ENCODE measurements around the gene ZNF423.

The ZNF423 gene

DNA sequence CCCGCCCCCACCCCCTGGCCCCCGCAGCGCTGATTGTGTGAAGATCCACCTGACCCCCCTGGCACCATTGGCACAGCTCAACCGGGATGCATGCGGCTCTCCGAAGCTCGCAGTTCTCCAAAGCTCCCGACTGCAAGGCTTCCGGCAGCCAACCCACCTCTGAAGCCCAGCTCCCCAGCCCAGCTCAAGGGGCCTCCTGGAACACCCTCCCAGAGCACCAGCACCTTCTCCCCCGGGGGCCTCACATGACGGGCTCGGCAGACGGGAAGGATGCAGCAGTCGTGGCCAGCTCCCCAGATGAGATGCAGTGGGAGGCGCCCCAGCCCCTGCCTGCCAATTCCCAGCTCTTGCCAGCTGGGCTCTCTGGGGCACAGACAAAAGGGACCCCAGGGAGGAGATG is 215.3 kb downstream of the ZNF423 start:
- no peak for DNase-seq (ENCODE audit: low spot score)

DNA sequence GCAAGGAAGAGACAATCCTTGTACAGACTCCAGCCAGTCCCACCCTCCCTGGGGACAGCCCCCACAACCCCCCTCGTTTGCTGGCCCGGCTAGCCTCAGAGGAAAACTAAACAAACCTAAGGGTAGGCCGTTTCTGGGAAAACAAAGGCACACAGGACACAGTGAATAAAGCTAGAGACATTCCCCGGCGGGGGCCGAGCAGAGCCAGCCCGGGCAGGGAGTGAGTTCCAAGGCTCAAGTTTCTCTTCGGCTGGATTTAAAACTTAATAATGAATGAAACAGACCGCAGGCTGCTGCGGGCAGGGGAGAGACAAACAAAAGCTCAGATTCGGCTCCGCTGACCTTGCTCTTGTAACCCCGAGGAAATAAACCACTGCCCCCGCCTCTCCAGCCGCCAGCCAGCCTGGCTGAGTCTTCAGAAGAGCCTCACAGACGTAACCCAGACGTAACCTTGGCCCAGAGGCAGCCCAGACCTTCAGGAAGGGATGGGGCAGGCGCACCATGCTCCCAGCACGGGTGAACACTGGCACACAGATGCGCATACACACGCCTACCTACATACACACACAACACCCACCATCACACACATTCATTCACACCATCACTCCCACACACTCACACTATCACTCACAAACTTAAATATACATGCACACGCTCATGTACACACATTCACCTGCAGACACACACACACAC is 216.0 kb downstream of the ZNF423 start:
- DNase-seq (ENCODE audit: low spot score), result no peak

DNA sequence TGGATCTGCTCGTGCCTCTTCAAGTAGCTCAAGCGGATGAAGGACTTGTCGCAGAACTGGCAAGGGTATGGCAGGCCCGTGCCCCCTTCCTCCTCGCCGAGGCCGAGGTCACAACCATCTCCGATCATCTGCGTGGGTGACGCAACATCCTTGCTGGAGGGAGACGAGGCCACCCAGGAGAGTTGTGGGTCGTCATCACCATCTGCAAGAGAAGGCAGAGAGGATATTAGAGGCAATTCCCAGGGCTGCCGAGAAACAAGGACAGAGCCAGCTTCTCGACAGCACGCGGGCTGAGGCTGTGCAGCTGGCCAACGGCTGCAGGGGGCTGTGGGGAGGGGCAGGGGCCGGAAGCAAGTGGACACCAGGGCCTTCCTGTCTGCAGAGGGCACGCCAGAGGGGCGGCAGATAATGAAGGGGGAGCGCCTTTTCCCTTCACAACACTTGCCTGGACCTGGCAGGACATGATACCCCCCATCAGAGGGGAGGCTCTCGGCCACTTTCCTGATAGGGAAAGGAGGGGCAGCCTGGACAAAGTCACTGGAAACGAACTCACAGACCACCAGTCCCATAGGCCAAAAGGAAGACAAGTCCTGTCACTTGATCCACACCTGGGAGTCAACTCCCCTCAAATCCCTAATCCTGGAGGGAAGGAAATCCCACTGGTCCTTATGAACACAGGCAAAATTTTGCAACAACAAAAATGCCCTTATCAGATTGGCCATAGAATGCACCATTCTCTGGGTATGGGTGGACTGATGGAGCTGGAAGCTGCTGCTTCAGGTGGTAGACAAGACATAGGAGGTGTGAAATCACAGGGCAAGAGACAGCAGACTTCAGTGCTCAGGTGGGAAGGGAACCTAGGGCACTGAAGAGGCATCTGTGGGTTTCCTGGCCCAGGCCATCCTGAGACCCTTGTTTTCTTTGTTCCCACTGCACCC is 217.0 kb downstream of the ZNF423 start:
- no peak for DNase-seq (ENCODE audit: low spot score)

DNA sequence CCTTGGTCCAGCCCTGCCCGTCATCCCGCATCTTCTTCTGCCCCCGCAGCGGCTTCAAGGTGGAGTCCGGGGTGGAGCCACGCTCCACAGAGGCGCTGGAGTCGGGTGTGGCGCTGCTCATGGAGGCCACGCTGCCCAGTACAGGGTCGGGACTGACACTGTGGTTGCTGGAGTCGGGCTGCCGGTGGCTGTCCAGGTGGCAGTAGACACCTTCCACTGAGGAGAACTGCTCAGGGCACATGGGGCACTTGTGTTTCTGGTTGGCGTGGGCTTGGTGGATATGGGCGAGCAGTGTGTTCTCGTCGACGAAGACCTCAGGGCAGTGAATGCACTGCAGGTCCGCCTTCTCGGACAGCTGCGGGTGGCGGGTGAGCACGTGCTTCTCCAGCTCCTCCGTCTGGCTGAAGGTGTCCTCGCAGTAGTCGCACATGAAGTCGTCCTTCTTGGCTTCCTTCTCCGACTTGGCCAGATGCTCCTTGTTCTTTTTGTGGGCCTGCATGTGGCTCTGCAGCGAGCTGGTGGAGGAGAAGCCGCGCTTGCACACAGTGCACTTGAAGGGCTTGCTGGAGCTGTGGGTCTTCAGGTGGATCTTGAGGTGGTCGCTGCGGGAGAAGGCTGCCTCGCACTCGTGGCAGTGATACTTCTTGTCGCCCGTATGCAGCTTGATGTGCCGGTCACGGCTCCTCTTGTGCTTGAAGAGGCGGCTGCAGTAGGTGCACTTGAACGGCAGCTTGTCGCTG is 217.8 kb downstream of the ZNF423 start:
- DNase-seq (ENCODE audit: low spot score), result no peak

DNA sequence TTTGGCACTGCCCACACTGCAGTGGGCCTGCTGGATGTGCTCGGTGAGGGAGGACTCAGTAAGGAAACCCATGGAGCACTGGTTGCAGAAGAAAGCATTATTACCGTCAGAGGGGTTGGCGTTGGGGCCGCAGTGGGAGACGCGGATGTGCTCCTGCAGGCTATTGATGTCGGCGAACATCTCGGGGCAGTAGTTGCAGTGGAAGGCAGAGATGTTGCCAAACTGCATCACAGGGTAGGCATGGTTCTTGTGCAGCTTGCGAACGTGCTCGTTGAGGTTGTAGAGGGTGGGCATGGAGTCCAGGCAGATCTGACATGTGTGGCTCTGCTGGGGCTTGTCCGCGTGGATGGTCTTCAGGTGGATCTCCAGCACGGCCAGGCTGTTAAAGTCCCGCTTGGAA is 218.4 kb downstream of the ZNF423 start:
- no peak for DNase-seq (ENCODE audit: low spot score)

DNA sequence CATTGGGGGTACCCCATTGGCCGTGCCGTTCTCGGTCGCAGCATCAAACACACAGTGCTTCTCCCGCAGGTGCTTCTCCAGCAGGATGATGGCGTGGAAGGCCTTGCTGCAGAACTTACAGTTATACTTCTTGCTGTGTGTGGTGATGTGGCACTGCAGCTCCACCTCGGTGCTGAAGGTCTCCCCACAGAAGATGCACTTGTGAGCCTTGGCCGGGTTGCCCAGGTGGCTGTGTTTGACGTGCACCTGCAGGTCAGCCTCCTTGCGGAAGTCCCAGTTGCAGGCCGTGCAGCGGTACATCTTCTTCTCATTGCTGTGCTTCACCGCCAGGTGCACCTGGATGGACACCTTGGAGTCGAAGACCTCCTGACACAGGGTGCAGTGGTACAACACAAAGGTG is 219.3 kb downstream of the ZNF423 start:
- DNase-seq (ENCODE audit: low spot score), result no peak

DNA sequence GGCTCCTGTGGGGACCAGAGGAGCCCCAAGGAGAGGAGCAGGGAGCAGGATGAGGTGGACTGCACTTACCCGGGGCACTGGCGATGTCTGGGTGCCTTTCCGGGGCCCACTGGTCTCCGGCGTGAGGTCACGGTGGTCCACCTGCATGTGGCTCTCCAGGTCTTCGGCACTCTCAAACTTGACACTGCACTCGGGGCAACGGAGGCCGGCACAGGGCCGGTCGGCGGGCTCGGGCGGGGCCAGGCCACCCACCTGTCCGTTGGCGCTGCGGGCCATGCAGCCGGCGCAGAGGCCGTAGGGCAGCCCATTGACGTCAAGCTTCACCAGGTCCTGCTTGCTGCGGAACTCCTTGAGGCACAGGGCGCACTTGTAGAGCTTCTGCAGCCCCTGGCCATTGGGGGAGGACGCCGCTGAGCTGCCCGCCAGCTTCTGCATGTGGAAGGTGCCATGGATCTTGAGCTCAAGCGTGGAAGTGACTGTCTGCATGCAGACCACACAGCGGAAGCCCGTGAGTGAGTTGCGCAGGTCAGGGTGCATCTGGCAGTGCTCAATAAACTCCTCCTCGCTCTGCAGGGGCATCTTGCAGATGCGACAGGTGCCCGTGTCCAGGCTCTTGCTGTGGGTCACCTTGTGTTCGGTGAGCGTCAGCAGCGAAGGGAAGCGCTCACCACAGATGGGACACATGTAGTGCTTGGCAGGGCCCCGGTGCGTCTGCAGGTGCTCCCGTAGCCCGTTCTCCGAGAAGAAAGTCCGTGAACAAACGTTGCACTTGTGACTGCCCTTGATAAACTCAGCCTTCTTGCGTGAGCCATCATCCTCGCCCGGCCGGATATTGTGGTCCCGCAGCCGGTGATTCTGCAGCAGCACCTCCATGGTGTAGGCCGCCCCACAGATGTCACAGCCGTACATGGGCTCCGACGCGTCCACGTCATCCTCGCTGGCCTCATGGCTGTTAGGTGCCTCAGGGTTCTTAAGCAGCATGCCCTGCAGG is 220.0 kb downstream of the ZNF423 start:
- no peak for DNase-seq (ENCODE audit: low spot score)

DNA sequence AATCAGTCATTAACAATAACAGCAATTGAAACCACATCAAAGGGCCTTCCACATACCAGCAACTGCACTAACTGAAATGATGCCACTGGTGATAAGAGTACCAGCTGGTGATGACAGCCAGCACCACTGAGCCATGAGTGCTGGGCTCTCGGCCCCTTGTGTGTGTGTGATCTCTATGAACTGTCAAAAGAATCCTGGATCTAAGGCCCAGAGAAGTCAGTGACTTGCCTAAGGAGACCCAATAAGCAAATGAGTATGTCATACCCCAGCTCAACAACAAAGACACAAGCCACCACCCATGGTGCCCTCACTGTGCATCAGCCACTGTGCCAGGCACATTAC is 220.9 kb downstream of the ZNF423 start:
- DNase-seq (ENCODE audit: low spot score), result no peak

DNA sequence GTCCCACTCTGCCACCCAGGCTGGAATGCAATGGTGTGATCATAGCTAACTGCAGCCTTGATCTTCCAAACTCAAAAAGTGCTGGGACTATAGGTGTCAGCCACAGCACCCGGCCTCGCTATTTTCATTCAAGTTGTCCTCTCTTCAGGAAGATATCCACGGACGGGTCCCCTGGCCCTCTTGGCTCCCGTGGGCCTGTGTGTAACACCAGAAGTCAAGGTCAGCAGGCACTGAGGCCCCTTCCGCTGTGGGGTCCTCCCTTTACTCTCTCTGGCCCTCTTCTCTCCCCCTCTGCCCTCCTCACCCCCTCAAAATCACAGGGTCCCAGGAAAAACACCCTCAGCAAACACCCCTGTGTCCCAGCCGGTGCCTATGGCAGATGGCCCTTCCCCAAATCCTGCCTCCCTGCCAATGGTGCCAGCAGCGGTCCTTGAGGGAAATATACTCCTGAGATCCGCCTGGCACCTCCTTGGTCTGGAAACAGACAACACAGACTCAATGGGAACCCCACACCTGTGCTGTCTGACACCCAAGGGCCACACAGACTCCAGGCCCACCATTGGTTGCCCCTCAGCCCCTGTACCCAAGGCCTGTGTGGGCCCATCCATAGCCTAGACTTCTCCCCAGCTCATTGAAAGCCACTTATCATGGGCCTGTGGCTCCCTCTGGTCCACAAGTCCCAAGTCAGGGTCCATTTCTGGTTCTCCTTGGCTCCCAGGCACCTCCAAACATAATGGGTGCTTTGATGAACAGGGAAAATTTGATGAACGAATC is 221.5 kb downstream of the ZNF423 start:
- DNase-seq (ENCODE audit: low spot score), result no peak

DNA sequence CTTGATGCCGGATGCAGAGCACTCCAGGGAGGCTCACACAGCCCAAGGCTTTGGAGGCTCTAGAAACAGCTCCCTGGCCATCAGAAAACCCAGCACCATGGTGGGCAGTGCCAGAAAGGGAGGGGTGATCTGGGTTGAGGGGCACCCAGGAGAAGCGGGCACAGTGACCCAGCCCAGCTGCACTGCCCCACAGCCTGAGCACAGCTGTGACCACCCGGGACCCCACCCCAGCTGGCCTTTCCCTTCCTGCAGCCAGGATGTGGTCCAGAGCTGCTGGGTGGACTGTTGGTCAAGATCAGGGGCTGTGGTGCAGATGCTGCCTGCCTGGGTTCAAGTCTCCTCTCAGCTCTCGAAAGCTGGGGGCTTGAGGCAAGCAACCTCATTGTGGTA is 223.1 kb downstream of the ZNF423 start:
- DNase-seq (ENCODE audit: low spot score), result no peak

DNA sequence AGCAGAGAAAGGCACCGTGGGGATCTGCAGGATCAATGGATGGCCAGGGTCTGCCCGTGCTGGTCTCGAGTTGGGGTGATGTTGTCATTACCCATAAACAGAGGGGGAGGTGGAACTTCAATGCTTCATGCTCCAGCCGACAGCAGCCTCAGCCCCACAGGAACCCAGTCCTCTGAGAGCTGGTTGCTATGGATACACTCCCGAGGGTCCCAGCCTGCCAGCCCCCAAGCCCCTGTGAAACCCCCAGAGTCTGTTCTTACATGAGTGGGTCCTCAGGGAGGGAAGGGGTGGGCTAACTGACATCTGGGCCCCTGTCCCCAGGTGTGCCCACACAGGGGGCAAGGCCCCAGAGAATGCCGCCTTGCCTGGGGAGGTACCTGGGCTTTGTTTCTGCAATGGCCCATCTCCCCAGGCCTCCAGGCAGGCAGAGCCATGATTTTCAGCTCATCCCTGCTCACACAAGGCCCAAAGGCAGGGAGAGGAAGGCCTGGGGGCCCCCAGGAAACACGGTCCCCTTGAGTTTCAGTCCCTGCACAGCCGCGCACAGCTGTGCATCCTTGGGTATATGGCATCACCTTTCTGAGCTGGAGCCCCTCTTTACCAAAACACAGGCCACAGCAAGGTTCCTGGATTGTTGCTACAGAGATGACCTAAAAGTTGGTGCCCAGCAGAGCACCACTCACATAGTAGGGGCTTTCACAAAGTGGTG is 223.7 kb downstream of the ZNF423 start:
- DNase-seq (ENCODE audit: low spot score), result no peak

DNA sequence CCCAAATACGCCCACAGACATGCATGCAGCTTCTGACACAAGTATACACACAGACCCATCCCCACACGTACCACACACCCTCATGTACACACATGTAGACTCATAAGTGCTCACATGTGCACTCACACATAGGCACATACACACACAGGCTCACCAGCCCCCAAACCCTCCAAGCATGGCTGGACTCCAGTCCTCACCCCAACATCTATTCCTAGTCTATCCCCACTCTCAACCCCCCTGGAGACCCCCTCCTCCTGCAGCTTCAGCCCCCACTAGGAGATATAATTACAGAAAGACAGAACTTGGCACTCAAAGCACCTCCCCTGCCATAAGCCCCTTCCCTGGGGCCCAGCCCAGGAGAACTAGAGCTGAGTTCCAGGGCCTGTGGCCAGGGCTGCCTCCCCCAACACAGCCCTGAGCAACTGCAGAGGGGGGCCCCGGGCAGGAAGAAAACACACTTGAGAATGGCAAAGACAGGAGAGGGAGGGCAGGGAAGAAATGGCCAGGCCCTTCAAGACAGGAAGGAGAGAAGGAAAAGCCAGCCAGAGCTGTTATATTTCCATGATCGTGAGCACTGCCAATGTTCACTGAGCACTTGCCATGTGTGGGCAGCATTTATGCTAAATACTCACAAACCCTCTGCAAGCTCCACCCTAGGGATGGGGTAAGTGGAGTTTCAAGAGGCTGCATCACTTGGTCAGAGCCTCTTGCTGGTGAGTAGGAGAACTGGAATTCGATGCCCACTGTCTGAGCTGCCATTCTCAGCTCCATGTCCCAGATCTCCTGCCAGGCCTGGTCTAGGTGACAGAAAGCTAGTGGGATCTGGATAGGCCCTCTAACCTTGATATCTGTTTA is 224.5 kb downstream of the ZNF423 start:
- DNase-seq (ENCODE audit: low spot score), result no peak

DNA sequence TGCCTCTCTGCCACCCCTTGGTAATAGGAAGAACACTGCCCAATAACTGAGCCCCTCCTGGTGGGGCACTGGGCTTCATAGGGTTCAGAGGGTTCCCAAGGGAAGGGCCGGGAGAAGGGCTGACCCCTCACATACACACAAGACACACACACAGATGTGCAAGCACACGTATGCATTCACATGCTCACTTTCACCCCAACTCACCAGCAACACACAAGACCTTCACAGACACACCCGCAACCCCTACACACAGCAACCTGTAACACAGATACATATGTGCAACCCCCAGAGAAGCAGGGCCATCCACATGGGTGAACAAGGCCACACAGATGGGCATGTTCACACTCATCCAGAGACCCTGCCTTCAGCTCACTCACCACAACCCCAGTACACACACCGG is 225.1 kb downstream of the ZNF423 start:
- DNase-seq (ENCODE audit: low spot score), result no peak

DNA sequence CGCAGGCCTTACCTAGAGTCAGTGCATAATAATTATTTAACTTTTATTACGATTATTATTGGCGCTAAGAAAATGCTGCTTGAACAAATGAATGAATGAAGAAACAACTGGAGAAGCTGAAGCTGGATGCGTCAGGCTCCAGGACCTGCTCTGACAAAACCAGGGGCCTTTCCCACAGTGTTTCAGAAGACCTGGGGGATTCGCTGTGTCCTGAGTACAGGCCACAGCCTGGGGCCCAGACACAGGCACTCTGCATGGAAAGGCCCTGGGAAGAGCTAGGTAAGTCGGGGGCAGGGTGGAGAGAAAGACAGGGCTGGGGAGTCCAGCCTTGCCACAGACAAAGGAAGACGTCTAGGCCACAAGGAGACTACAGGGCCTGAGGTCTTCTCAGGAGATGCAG is 226.1 kb downstream of the ZNF423 start:
- DNase-seq (ENCODE audit: low spot score), result no peak

DNA sequence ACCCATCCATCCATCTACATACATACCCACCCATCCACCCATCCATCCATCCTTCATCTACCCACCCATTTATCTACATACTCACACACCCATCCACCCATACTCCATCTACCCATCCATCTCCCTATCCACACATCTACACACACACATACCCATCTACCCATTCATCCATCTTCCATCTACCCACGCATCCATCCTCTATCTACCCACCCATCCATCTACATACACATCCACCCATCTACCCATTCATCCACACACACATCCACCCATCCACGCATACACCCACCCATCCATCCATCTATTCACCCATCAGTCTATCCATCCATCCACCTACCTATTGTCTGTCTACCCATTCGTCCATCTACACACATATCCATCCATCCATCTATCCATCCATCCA is 227.8 kb downstream of the ZNF423 start:
- DNase-seq (ENCODE audit: low spot score), result no peak

DNA sequence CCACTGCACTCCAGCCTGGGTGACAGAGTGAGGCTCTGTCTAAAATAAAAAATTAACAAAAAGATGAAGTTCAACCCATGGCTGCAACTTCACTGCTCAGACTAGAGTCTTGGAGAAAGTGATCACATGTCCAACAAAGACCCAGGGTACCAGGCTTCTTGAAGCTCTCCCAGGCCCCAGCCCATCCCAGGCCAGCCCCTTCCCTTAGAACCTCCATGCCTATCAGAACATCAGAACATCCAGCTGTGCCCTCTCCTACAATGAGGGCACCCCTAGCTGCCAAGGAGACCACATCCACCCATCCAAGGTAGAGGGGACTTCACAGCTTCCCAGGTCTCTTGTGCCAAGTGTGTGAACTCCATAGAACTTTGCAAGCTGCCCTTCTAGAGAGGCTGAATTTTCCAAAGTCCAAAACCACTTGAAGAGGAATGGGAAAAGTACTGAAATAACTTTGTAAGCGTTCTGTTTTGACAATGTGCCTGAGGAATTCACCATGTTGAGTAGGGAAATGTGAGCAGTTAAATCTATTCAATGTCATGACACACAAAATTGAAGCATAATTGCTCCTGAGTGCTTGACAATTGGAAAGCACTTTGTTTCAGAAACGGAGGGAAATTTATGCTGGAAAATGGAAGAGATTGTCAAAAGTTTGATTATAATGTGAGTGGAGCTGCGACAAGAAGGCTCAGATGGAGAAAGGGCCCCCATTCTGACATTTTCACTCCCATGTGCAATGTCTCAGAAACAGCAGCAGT is 230.4 kb downstream of the ZNF423 start:
- no peak for DNase-seq (ENCODE audit: low spot score)

DNA sequence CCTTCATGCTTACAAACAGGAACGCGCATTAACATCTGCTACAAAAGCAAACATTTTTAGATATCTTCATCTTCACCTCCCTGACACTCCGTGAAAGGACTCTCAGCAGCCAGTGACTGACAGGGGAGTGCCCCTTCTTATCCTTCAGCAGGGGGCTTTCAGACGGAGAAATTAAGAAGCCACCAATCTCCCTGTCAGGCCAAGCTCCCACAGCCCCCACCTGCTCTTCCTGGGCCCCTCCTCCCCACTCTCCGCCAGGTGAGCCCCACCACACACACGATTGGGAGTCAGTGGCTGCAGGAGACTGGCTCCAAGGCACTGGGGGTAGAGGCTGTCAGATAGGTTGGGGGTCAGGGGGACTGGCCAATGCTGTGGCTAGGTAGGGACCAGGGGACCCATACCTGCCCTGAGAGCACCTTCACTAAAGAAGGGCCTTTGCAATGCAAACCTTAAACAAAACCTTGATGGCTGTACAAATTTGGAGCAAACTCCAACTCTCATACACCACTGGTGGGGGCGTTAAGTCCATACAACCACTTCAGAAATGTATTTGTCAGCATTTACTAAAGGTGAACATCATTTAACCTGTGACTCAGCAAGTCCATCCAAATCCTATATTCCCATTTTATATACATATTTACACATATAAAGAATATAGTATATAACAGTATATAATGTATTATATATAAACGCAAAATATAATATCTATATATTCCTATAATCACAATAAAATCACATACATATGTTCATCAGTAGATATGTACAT is 232.2 kb downstream of the ZNF423 start:
- DNase-seq (ENCODE audit: low spot score), result no peak
